Memory B cell (primary cell): ENCODE data around the gene PPP1R12B.
"Not testable (repeated sequence)": the region's sequence is repeated elsewhere in the genome, so short reads cannot be mapped to it uniquely, and the experiment has no call there.

Experiments used
- ATAC-seq: fragments of 150-1000 bp; cut with Tn5 transposase; 2 replicates; pipeline ENCODE4 v1.10.0; 2021; ENCODE audit warnings: low read depth, mild to moderate bottlenecking, moderate library complexity
- DNase-seq, 2 donors: peaks; one replicate each; pipeline ENCODE4 v3.0.0; 2022; ENCODE audit warnings: low spot score in 2 of 2
- H3K27ac Mint-ChIP-seq: one replicate; pipeline ENCODE4 v1.8.0; 2022; ENCODE audit warnings: mild to moderate bottlenecking, moderate library complexity, mixed read lengths
- H3K27me3 Mint-ChIP-seq: one replicate; pipeline ENCODE4 v1.8.0; 2022; ENCODE audit warnings: mixed read lengths
- H3K36me3 Mint-ChIP-seq: one replicate; pipeline ENCODE4 v1.8.0; 2022; ENCODE audit warnings: mild to moderate bottlenecking, mixed read lengths
- H3K4me1 Mint-ChIP-seq: one replicate; pipeline ENCODE4 v1.8.0; 2022; ENCODE audit warnings: mixed read lengths
- H3K4me3 Mint-ChIP-seq: one replicate; pipeline ENCODE4 v1.8.0; 2022; ENCODE audit warnings: mild to moderate bottlenecking, moderate library complexity, mixed read lengths
- H3K9me3 Mint-ChIP-seq: one replicate; pipeline ENCODE4 v1.8.0; 2022; ENCODE audit warnings: mixed read lengths

Gene PPP1R12B

DNA sequence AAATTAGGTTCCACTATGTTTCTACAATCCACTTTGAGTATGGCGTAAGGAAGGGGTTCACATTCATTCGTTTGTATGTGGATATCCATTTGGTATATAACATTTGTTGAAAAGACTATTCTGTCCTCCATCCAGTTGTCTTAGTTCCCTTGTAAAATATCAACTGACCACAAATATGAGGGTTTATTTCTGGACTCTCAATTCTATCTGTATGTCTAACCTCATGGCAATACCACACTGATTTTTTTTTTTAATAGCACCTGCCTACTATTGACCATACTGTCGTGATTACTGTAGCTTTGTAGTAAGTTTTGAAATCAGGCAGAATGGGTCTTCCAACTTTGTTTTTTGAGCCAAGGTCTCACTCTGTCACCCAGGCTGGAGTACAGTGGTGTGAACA is 263.5 kb downstream of the PPP1R12B start:
- H3K27me3 Mint-ChIP-seq, H3K36me3 Mint-ChIP-seq, ATAC-seq, DNase-seq, H3K4me3 Mint-ChIP-seq, H3K9me3 Mint-ChIP-seq, H3K27ac Mint-ChIP-seq: not testable (repeated sequence)
- peaks cover 27% of the 10 kb centered on the region for H3K4me1 Mint-ChIP-seq

DNA sequence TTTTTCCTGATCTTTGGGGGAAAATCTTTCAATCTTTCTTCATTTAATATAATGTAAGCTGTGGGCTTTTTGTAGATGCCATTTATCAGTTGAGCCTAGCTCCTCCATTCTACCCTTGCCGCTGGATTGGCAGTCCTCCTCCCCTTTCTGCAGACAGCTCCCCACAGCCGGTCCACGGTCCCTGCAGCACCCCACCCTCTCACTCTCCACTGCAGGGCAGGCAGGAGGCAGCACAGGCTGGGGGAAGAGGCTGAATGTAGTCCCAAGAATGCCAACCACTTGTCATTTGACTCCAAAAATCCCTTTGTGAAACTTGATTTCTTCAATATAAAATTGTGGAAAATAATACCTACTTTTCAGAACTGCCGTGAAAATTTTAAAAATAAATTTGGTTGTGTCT is 265.1 kb downstream of the PPP1R12B start:
- DNase-seq = no peak
- Mint-ChIP-seq H3K27me3 (no peaks in the 10 kb centered on the region), H3K9me3 (no peaks in the 10 kb centered on the region), H3K4me1 (peaks cover 33% of the 10 kb centered on the region), H3K27ac (no peak overlapping the region), H3K36me3 (no peaks in the 10 kb centered on the region), H3K4me3 (no peak overlapping the region)
- no peak for ATAC-seq

DNA sequence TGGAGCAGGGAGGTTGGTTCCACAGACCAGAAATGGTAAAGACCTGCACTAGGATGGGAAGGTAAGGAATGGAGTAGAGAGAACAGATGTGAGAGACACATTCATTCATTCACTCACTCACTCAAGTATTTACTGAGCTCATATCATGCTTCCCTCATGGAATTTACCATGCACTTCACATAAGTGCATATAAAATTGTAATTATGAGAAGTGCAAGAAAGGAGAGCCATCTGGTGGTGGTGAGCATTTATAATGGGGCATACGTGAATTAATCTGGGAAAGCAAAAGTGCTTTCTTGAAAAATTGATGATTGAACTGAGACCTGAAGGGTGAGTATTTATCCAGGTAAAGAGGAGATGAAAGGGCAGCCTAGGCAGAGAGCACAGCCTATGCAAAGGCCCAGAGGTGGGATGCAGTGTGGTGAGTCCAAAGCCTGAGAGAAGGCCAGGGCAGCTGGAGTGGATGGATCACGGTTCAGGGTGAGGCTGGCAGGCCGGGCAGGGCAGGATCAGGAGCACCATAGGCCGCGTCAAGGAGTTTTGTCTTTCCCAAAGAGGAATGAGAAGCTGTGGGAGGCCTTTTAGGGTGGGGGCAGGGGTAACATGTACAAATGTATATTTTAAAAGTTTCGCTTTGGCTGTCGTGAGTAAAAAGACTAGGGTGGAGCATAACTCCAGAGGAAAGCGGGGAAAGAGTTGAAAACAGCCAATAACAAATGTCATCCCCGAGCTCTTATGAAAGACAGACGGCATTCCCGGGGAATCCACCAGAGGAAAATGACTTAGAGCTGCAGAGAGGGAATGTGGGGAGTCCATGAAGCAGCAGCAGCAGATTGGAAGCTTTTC is 266.1 kb downstream of the PPP1R12B start:
- not testable (repeated sequence) for H3K9me3 Mint-ChIP-seq, ATAC-seq, H3K27me3 Mint-ChIP-seq, H3K27ac Mint-ChIP-seq, H3K36me3 Mint-ChIP-seq, DNase-seq
- H3K4me3 Mint-ChIP-seq = peak overlapping the region; percentile 19
- H3K4me1 Mint-ChIP-seq = peaks cover 34% of the 10 kb centered on the region

DNA sequence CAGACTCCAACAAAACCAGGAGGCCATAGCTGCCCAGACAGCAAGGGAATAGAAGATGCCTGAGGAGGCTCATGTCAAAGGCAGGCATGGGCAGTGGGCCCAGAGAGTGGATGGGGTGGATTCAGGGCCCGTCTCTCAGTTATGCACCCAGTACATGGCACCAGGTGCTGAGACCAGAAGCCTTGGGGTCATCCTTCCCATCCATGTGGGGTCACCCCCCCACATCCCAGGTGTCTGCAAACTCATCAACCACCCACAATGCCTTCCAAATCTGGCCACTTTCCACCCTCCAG is 266.7 kb downstream of the PPP1R12B start:
- not testable (repeated sequence) for H3K36me3 Mint-ChIP-seq, ATAC-seq, DNase-seq, H3K27me3 Mint-ChIP-seq, H3K4me3 Mint-ChIP-seq, H3K27ac Mint-ChIP-seq, H3K9me3 Mint-ChIP-seq
- H3K4me1 Mint-ChIP-seq = peaks cover 34% of the 10 kb centered on the region

- Mint-ChIP-seq H3K4me3 (peak overlapping the region; percentile 48), H3K27me3 (peaks cover under 1% of the 10 kb centered on the region), H3K36me3 (no peaks in the 10 kb centered on the region), H3K27ac (peak overlapping the region; percentile 12), H3K4me1 (peaks cover 34% of the 10 kb centered on the region), H3K9me3 (no peaks in the 10 kb centered on the region)
- peak; percentile 94 for ATAC-seq
- peak in 1 of 2 donors; percentile 48 for DNase-seq
These were observed 267.2 kb downstream of the PPP1R12B start for GRCh38 chr1:202615501-202616354.

- Mint-ChIP-seq H3K27ac (peak overlapping the region; percentile 12), H3K9me3 (no peaks in the 10 kb centered on the region), H3K4me3 (peak overlapping the region; percentile 48), H3K36me3 (no peaks in the 10 kb centered on the region), H3K27me3 (peaks cover 2% of the 10 kb centered on the region), H3K4me1 (peaks cover 34% of the 10 kb centered on the region)
- ATAC-seq (peak; percentile 63), DNase-seq (no peak)
These were observed 267.9 kb downstream of the PPP1R12B start for GRCh38 chr1:202616355-202616915.

DNA sequence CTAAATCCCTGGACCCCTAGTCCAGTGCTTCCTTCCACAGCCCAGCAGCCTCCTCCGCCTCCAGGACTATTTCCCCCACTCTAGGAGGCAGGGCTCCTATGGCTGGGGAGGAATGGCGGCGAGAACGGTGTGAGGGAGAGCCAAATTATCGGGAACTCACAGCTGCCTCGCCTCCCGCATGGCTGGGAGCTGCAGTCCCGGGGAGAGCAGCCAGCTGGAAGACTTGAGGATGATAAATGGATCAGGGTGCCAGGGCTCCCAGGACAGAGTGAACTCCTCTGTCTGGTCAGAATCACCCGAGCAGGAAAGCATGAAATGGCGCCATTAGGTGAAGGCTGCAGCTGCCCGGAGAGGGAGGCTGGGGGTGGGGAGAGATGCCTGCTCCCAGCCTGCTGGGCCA is 270.5 kb downstream of the PPP1R12B start:
- not testable (repeated sequence) for H3K27ac Mint-ChIP-seq, H3K27me3 Mint-ChIP-seq, H3K4me3 Mint-ChIP-seq, DNase-seq, H3K9me3 Mint-ChIP-seq, H3K36me3 Mint-ChIP-seq, ATAC-seq
- peaks cover 33% of the 10 kb centered on the region for H3K4me1 Mint-ChIP-seq

DNA sequence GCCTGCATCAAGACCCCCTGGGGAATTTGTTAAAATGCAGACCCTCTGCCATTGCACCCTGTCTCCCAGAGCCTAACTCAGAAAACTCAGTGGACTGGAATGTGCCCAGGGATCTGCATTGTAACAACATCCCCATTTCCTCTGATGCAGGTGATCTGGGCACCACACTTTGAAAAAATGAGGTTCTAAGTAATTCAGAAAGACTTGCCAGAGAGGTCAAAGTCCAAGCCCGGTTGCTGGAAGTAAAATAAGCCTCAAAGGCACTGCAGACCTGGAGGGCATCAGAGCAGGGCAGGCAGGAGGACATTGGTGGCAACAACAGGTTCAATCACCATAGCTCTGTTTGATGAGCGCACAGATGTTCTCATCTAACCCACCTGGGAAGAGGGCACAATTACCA is 271.0 kb downstream of the PPP1R12B start:
- H3K4me1 Mint-ChIP-seq = peaks cover 31% of the 10 kb centered on the region
- H3K27me3 Mint-ChIP-seq = peaks cover 2% of the 10 kb centered on the region
- H3K36me3 Mint-ChIP-seq = no peaks in the 10 kb centered on the region
- H3K27ac Mint-ChIP-seq = no peak overlapping the region
- no peaks in the 10 kb centered on the region for H3K9me3 Mint-ChIP-seq
- no peak overlapping the region for H3K4me3 Mint-ChIP-seq
- DNase-seq = no peak
- no peak for ATAC-seq

GRCh38 chr1:202620036-202620435 is 271.5 kb downstream of the PPP1R12B start:
- not testable (repeated sequence) for H3K27ac Mint-ChIP-seq, H3K27me3 Mint-ChIP-seq, H3K36me3 Mint-ChIP-seq, H3K4me3 Mint-ChIP-seq, DNase-seq, H3K9me3 Mint-ChIP-seq, ATAC-seq
- peaks cover 27% of the 10 kb centered on the region for H3K4me1 Mint-ChIP-seq

DNA sequence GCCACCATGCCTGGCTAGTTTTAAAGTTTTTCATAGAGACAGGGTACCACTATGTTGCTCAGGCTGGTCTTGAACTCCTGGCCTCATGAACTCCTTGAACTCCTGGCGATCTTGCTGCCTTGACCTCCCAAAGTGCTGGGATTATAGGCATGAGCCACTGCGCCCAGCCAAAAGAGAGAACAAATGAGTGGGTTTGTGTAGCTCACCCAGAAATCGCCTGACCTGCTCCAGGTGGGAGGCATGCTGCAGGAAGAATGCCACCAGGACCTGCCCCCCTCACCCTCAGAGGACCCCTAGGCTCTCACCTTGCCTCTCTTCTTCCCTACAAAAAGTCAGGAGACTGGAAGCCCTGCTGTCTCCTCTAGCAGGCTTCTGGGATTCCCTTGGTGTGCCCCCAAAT is 272.9 kb downstream of the PPP1R12B start:
- Mint-ChIP-seq H3K36me3 (no peaks in the 10 kb centered on the region), H3K4me1 (peaks cover 19% of the 10 kb centered on the region)

DNA sequence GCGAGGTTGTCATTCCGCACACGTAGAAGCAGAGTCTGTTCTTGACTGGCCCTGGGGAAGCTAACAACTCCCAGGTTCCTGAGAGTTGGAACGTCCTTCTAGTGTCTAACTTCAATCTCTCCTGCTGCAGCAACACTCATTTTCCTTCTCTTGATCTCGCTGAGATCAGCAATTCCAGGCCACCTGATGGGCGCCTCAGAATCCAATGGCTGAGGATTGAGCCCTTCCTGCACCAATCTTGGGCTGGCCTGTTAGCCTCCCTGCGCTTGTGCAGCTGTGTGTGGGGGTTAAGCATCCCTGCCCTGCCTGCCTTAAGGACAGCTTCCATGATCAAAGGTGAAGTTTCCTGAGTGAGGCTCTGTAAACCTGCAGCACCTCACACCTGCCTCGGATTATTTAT is 273.9 kb downstream of the PPP1R12B start:
- Mint-ChIP-seq H3K27ac (no peak overlapping the region), H3K4me1 (peaks cover 18% of the 10 kb centered on the region), H3K4me3 (no peak overlapping the region), H3K27me3 (peaks cover 2% of the 10 kb centered on the region), H3K36me3 (no peaks in the 10 kb centered on the region), H3K9me3 (no peaks in the 10 kb centered on the region)
- ATAC-seq (no peak), DNase-seq (no peak)

More for the DNA sequence above, 272.9 kb downstream of the PPP1R12B start:
- no peaks in the 10 kb centered on the region for H3K9me3 Mint-ChIP-seq
- no peak overlapping the region for H3K27ac Mint-ChIP-seq
- no peak overlapping the region for H3K4me3 Mint-ChIP-seq
- peaks cover 2% of the 10 kb centered on the region for H3K27me3 Mint-ChIP-seq
- DNase-seq (no peak), ATAC-seq (no peak)

- no peaks in the 10 kb centered on the region for H3K36me3 Mint-ChIP-seq
- peaks cover 2% of the 10 kb centered on the region for H3K27me3 Mint-ChIP-seq
- no peak overlapping the region for H3K4me3 Mint-ChIP-seq
- no peaks in the 10 kb centered on the region for H3K9me3 Mint-ChIP-seq
- ATAC-seq (no peak), DNase-seq (no peak)
- H3K27ac Mint-ChIP-seq = no peak overlapping the region
- H3K4me1 Mint-ChIP-seq = peaks cover 20% of the 10 kb centered on the region
These were observed 274.6 kb downstream of the PPP1R12B start for GRCh38 chr1:202623075-202623474.

- not testable (repeated sequence) for H3K9me3 Mint-ChIP-seq, ATAC-seq, DNase-seq, H3K4me3 Mint-ChIP-seq, H3K36me3 Mint-ChIP-seq, H3K27ac Mint-ChIP-seq, H3K27me3 Mint-ChIP-seq
- H3K4me1 Mint-ChIP-seq = peaks cover 21% of the 10 kb centered on the region
These were observed 275.0 kb downstream of the PPP1R12B start for GRCh38 chr1:202623476-202623875.

DNA sequence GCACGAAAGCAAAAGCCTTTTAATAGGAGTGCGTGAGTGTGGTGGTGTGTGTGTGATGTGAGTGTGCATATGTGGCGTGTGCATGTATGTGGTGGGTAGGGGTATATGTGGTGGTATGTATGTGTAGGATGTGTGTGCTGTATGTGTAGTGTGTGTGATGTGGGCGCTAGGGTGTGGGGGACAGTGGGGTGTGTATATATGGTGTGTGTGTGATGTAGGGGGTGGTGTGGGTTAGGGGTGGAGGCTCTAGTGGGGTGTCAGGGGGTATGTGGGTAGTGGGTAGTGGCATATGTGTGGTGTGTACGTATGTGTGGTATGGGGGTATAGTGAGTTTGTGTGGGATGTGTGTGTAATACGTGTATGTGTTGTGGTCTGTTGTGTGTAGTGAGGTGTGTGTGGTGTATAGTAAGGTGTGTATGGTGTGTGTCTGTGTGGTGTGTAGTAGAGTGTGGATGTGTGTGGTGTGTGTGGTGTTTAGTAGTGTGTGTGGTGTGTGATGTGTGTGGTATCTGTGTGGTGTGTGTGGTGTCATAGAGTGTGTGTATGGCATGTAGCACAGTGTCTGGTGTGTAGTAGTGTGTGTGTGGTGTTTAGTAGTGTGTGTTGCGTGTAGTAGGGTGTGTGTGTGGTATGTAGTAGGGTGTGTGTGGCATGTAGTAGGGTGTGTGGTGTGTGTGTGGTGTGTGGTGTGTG is 275.7 kb downstream of the PPP1R12B start:
- peaks cover 2% of the 10 kb centered on the region for H3K27me3 Mint-ChIP-seq
- no peak overlapping the region for H3K27ac Mint-ChIP-seq
- ATAC-seq = no peak
- no peaks in the 10 kb centered on the region for H3K36me3 Mint-ChIP-seq
- DNase-seq = no peak
- H3K4me3 Mint-ChIP-seq = no peak overlapping the region
- peaks cover 26% of the 10 kb centered on the region for H3K4me1 Mint-ChIP-seq
- H3K9me3 Mint-ChIP-seq = no peaks in the 10 kb centered on the region
